Measurements from ENCODE around the gene PLCE1.
A peak's percentile ranks its signal among the peaks of the same experiment; 100 is the strongest.

PLCE1 gene

DNA sequence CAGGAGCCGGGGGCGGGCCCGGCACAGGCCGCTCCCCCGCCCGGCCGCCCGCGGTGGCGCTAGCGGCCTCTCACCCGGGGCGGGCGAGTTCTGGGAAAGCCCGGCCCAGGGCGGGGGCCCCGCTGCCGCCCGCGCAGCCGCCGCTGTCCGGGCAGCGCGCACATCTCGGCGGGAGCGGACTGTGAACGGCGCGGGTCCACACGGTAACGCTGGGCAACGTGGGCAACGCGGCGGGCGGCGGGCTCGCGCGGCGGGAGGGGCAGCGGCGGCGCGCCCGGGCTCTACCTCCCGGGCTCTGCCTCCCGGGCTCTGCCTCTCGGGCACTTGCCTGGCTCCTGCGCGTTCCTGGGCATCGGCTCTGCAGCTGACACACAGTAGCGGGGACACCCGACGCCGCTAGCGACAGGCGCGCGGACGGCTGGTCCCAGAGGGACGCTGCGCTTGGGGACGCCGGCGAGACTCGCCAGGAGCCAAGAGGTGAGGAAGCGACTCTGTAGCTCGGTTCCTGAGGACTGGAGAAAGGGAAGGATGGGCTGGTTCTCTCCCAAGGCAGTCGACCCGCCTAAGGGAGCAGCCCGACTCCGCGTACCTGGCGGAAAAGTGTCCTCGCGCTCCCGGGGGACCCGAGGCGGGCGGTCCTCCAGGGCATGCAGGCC lies at the start of gene PLCE1:
PLCE1 (plus strand) TSS at position 150 of the 656 bp plus-strand sequence. CDS start 37,116 bp downstream, outside the sequence.
- peak; percentile 77 for DNase-seq (ENCODE audit: extremely low spot score)
- peak; percentile 47; the same call in 1 of the 2 replicates for TF ChIP-seq FOXM1 (IDR thresholded peaks at IDR 0.05; ENCODE audit: borderline replicate concordance)
- TF ChIP-seq ARNT (IDR thresholded peaks at IDR 0.05), result no peak
- ChIA-PET CTCF (no interaction called here), POLR2A (interaction anchor here (1.0 to 1.4 kb wide), 2 partner anchors 13 to 70 kb away, joined by 3 read pairs; no protein-coding TSS in a partner anchor)

DNA sequence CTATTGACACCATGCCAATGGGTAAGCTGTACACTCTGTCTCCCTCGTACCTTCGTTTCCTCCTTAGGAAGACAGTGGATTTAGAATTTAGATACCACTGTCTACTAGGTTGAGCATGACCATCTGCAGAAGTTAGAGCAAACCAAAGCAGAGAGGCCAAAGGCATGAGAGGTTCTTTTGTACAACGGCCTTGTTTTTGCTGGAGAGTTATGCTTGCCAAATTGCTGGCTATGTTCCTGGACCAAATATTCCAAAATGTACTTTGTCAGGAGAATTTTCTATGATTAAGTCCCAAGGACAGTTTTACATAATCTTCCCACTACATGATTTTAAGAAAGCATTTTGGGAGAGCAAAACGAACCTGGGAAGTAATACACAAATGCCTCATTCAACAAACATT lies 47.9 kb upstream of the PLCE1 start:
- no peak for TF ChIP-seq ARNT (IDR thresholded peaks at IDR 0.05)
- TF ChIP-seq HDGF (IDR thresholded peaks at IDR 0.05; ENCODE audit: borderline replicate concordance), result no peak
- no peak for TF ChIP-seq FOXM1 (IDR thresholded peaks at IDR 0.05; ENCODE audit: borderline replicate concordance)
- no peak for TF ChIP-seq FOXK2 (IDR thresholded peaks at IDR 0.05)
- ChIA-PET CTCF (no interaction called here), POLR2A (no interaction called here)
- DNase-seq (ENCODE audit: extremely low spot score), result no peak

DNA sequence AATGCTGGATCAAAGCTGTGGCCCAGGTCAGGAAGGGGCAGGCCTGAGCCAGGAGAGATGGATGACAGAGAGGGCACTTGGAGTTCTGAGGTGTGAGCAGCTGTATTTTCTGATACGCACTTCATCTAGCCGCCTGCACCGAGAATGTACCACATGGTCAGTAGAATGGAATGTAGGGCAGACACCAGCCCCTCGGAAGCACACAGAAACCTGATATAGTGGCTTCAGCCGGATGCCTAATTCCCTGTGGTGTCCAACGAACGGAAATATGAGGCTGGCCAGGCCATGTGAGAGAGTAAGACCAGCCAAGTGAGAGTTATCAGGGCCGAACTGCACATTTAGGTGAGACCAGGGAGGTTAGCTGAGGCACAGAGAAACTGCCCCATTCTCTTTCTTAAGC lies 46.7 kb upstream of the PLCE1 start:
- ChIA-PET CTCF (no interaction called here), POLR2A (no interaction called here)
- TF ChIP-seq CTBP1 (IDR thresholded peaks at IDR 0.05; ENCODE audit: borderline replicate concordance), result no peak
- TF ChIP-seq TARDBP (IDR thresholded peaks at IDR 0.05), result no peak
- peak; percentile 35; the same call in 1 of the 2 replicates for TF ChIP-seq L3MBTL2 (conservative IDR thresholded peaks at IDR 0.05)
- TF ChIP-seq SP1 (IDR thresholded peaks at IDR 0.05), result no peak
- no peak for TF ChIP-seq FOXM1 (IDR thresholded peaks at IDR 0.05; ENCODE audit: borderline replicate concordance)
- no peak for TF ChIP-seq ZNF384 (IDR thresholded peaks at IDR 0.05)
- peak; percentile 37 for DNase-seq (ENCODE audit: extremely low spot score)

DNA sequence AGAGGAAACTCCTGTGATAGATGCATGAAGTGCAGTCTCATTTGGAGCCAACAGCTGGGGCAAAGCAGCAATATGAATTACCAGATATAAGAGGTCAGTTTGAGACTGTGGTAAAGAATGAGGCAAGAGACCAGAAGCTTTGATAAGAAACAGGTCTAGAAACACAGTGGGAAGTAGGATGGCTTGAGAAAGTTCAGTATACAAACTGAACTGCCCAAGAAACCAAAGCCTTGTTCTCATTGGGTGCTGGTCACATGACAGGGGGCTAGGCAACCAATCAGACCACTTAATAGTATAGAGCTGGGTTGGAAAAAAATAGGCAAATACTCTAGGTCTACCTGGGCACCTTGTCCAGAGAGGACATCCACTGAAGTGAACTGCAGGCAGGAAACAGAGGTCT lies 46.2 kb upstream of the PLCE1 start:
- CTCF ChIA-PET, result interaction anchor here (1.2 kb wide), 1 partner anchor 11 kb away, joined by 4 read pairs; no protein-coding TSS in a partner anchor
- DNase-seq (ENCODE audit: extremely low spot score), result no peak
- TF ChIP-seq NFRKB (IDR thresholded peaks at IDR 0.05) (no peak), SP1 (IDR thresholded peaks at IDR 0.05) (no peak)
- TF ChIP-seq, protein P1, sequence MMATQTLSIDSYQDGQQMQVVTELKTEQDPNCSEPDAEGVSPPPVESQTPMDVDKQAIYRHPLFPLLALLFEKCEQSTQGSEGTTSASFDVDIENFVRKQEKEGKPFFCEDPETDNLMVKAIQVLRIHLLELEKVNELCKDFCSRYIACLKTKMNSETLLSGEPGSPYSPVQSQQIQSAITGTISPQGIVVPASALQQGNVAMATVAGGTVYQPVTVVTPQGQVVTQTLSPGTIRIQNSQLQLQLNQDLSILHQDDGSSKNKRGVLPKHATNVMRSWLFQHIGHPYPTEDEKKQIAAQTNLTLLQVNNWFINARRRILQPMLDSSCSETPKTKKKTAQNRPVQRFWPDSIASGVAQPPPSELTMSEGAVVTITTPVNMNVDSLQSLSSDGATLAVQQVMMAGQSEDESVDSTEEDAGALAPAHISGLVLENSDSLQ (IDR thresholded peaks at IDR 0.05), result no peak
- POLR2A ChIA-PET, result no interaction called here

DNA sequence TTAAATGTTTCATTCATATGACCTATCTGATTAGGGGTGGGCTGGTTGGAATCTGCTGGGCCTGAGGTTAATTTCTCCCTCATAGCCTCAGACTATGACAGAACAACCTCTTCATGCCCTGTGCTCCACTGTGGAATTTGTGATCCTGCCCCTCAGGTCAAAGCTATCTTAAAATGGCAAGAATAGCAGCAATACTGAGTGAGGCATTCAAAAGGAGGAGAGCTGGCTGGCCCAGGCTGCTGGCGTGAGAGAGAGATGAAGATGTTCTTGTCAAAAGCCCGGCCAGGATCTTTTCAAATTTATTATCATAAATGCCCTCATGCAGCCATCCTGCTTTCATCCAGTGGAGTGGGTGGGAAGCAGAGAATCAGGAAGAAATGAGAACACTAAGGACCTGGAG lies 41.8 kb upstream of the PLCE1 start:
- ChIA-PET POLR2A (no interaction called here), CTCF (no interaction called here)
- no peak for TF ChIP-seq FOXM1 (IDR thresholded peaks at IDR 0.05; ENCODE audit: borderline replicate concordance)
- no peak for TF ChIP-seq TARDBP (IDR thresholded peaks at IDR 0.05)
- TF ChIP-seq HDGF (IDR thresholded peaks at IDR 0.05; ENCODE audit: borderline replicate concordance), result no peak
- no peak for TF ChIP-seq LEF1 (IDR thresholded peaks at IDR 0.05; ENCODE audit: borderline replicate concordance)
- no peak for TF ChIP-seq BHLHE40 (IDR thresholded peaks at IDR 0.05; ENCODE audit: borderline replicate concordance)
- no peak for TF ChIP-seq NFRKB (IDR thresholded peaks at IDR 0.05)
- TF ChIP-seq FOXK2 (IDR thresholded peaks at IDR 0.05), result no peak
- no peak for TF ChIP-seq SP1 (IDR thresholded peaks at IDR 0.05)
- no peak for TF ChIP-seq ELF4 (IDR thresholded peaks at IDR 0.05)
- no peak for TF ChIP-seq SUZ12 (IDR thresholded peaks at IDR 0.05)
- TF ChIP-seq ZNF384 (IDR thresholded peaks at IDR 0.05), result no peak
- no peak for TF ChIP-seq CTBP1 (IDR thresholded peaks at IDR 0.05; ENCODE audit: borderline replicate concordance)
- TF ChIP-seq L3MBTL2 (conservative IDR thresholded peaks at IDR 0.05), result no peak
- TF ChIP-seq FOXA1 (IDR thresholded peaks at IDR 0.05), result no peak
- TF ChIP-seq, protein P1 (IDR thresholded peaks at IDR 0.05), result no peak
- no peak for DNase-seq (ENCODE audit: extremely low spot score)

DNA sequence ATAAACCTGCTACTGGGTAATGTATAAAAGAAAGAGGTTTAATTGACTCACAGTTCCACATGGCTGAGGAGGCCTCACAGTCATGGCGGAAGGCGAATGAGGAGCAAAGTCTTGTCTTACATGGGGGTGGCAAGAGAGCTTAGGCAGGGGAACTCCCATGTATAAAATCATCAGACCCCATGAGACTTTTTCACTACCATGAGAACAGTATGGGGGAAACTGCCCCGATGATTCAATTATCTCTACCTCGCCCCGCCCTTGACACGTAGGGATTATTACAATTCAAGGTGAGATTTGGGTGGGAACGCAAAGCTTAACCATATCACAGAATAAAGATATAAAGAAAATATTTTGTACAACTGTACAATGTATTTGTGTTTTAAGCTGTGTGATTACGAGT lies 39.4 kb upstream of the PLCE1 start:
- ChIA-PET CTCF (no interaction called here), POLR2A (no interaction called here)
- TF ChIP-seq HDGF (IDR thresholded peaks at IDR 0.05; ENCODE audit: borderline replicate concordance) (no peak), FOXK2 (IDR thresholded peaks at IDR 0.05) (no peak)
- no peak for DNase-seq (ENCODE audit: extremely low spot score)

DNA sequence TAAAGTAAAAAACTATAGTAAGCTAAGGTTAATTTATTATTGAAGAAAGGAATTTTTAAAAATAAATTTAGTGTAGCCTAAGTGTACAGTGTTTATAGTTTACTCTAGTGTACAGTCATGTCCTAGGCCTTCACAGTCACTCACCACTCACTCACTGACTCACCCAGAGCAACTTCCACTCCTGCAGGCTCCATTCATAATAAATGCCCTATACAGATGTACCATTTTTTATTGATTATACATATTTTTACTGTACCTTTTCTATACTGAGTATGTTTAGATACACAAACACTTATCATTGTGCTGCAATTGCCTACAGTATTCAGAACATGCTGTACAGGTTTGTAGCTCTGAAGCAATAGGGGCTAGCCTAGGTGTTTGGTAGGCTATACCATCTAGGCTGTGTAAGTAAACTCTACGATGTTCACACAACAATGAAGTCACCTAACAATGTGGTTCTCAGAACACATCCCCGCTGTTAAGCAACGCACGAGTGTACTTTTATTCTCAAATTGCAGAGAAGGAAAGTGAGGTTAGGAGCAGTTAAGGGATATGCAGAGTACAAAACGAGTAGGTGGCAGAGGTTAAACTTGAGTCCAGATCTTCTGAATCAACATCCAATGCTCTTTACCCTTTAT lies 38.9 kb upstream of the PLCE1 start:
- TF ChIP-seq ZNF384 (IDR thresholded peaks at IDR 0.05) (no peak), NFRKB (IDR thresholded peaks at IDR 0.05) (no peak), ARNT (IDR thresholded peaks at IDR 0.05) (no peak), CTBP1 (IDR thresholded peaks at IDR 0.05; ENCODE audit: borderline replicate concordance) (no peak), FOXA1 (IDR thresholded peaks at IDR 0.05) (no peak), TARDBP (IDR thresholded peaks at IDR 0.05) (no peak), LEF1 (IDR thresholded peaks at IDR 0.05; ENCODE audit: borderline replicate concordance) (no peak), FOXK2 (IDR thresholded peaks at IDR 0.05) (no peak), ELF4 (IDR thresholded peaks at IDR 0.05) (no peak), FOXM1 (IDR thresholded peaks at IDR 0.05; ENCODE audit: borderline replicate concordance) (no peak), SUZ12 (IDR thresholded peaks at IDR 0.05) (no peak)
- TF ChIP-seq, protein P1 (IDR thresholded peaks at IDR 0.05), result no peak
- ChIA-PET CTCF (no interaction called here), POLR2A (no interaction called here)
- DNase-seq (ENCODE audit: extremely low spot score), result no peak

Data from HEK293T (cell line).